Measurements from ENCODE around the gene MAMSTR.

MAMSTR gene

DNA sequence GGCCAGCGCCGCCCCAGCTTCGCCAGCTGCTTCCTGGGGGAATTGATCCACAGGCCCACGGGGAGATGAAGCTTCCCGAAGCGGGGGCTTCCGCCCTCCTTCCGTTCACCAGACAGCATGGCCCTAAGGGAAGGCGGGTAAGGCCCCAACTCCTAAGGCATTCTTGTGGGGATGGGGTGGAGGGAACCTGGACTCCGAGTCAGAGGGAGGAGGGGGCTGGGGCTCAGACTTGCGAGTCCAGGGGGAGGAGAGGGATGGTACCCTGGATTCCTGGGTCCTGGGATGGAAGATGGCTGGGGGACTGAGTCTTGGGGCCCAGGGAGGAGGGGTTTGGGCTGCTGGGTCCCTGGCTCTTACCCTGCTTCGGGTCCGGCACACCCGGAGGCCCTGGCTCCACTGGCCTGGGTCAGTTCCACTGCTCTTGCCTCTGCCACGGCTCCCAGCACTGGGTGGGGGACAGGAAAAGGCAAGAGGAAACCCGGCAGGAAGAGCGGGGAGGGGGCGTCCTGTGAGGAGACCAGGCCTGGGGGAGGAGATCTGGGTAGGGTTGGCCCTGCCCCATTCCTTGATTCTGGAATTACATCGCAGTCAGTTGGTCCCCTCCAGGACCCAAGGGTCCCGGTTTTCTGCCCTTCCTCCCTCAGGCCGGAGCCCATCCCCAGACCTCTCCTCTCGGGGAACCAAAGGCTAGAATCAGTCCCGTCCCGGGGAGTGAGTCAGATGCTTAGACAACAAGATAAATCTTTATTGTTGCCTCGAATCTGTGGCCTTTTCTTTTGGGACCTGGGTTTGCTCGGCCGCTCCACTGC is 20.8 kb upstream of the MAMSTR start, which contains the start of gene RASIP1:
TSS of gene RASIP1 (minus strand) at position 447 of the 809 bp plus-strand sequence. CDS start at position 119, 328 bp downstream.
- Histone ChIP-seq H3K27ac (peak within 1 kb of the TSS; percentile 62 to 98 (median 86); a peak in 21 of 22 replicates), H3K9me3 (replicated peaks in 1 of 11) (no peaks in the 10 kb centered on the region), H3K4me2 (peak within 1 kb of the TSS; percentile 98 to 100 (median 100)), H3K4me1 (peaks cover 34 to 56% (median 42%) of the 10 kb centered on the region in 10 experiments), H3K4me3 (peak within 1 kb of the TSS; percentile 67 to 86 (median 82)), H3K9ac (peak within 1 kb of the TSS; percentile 75 to 98 (median 85)), H3K36me3 (peaks cover 0 to 37% (median 10%) of the 10 kb centered on the region in 11 experiments; a peak in 19 of 22 replicates), H4K20me1 (peaks cover 0 to 22% (median 4%) of the 10 kb centered on the region in 11 experiments; a peak in 8 of 22 replicates), H3K27me3 (no peaks in the 10 kb centered on the region)
- no peak for TF ChIP-seq Cebpa-rat (IDR thresholded peaks at IDR 0.05)

DNA sequence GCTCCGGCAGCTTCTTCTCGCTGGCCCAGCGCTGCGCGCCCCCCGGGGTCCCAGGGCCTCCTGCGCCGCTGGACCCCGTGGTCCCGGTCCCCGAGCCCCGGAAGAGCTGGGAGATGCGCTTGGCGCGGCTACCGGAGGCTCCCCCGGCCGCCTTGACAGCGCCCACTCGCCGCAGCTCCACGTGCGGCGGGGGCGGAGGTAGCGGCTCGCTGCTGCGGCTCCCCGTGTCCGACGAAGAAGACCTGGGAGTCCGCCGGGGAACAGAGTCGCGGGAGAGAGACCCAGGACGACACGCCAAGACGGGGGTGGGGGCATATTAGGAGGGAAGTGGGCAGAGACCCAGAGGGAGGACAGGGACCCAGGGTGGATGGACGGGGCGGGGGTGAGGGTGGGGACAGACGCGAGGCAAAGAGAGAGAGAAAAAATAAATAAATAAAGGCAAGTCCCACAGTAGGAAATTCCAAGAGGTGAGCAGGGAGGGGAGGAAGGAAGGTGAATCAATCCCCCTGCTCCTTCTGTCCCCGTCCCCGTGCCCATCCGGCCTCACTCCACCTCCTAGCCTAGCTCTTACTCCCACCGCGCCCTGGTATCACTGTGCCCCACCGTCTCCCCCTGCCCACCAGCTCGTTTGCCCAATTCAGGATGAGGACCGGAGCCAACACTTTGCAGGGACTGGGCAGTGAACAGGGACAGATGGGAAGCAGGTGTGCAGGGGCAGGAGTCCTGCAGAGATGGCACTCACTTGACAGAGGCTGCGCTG is 20.1 kb upstream of the MAMSTR start:
- peak overlapping the region; percentile 98 to 100 (median 100) for H3K4me2 ChIP-seq
- H3K27ac ChIP-seq = peak overlapping the region; percentile 62 to 98 (median 86); a peak in 21 of 22 replicates
- H3K9ac ChIP-seq = peak overlapping the region; percentile 75 to 98 (median 85)

GRCh38 chr19:48738557-48739403 is 19.3 kb upstream of the MAMSTR start:
- no peaks in the 10 kb centered on the region for H3K27me3 ChIP-seq
- no peaks in the 10 kb centered on the region for H3K9me3 ChIP-seq (replicated peaks in 1 of 11)
- peak overlapping the region; percentile 98 to 100 (median 100) for H3K4me2 ChIP-seq
- H3K36me3 ChIP-seq = peaks cover 0 to 53% (median 24%) of the 10 kb centered on the region in 11 experiments; a peak in 21 of 22 replicates
- H3K27ac ChIP-seq = peak overlapping the region; percentile 62 to 98 (median 86); a peak in 21 of 22 replicates
- peak overlapping the region; percentile 75 to 98 (median 85) for H3K9ac ChIP-seq
- peaks cover 0 to 22% (median 6%) of the 10 kb centered on the region in 11 experiments; a peak in 8 of 22 replicates for H4K20me1 ChIP-seq
- H3K4me1 ChIP-seq = peaks cover 34 to 48% (median 42%) of the 10 kb centered on the region in 10 experiments
- peak overlapping the region; percentile 67 to 86 (median 82) for H3K4me3 ChIP-seq
- no peak for TF ChIP-seq Cebpa-rat (IDR thresholded peaks at IDR 0.05)

More for the DNA sequence above, 20.1 kb upstream of the MAMSTR start:
- H3K9me3 ChIP-seq (replicated peaks in 1 of 11) = no peaks in the 10 kb centered on the region
- no peak for TF ChIP-seq Cebpa-rat (IDR thresholded peaks at IDR 0.05)
- peaks cover 0 to 45% (median 18%) of the 10 kb centered on the region in 11 experiments; a peak in 21 of 22 replicates for H3K36me3 ChIP-seq
- H3K4me1 ChIP-seq = peaks cover 34 to 51% (median 42%) of the 10 kb centered on the region in 10 experiments
- peak overlapping the region; percentile 67 to 86 (median 82) for H3K4me3 ChIP-seq
- H4K20me1 ChIP-seq = peaks cover 0 to 22% (median 6%) of the 10 kb centered on the region in 11 experiments; a peak in 8 of 22 replicates
- H3K27me3 ChIP-seq = no peaks in the 10 kb centered on the region

DNA sequence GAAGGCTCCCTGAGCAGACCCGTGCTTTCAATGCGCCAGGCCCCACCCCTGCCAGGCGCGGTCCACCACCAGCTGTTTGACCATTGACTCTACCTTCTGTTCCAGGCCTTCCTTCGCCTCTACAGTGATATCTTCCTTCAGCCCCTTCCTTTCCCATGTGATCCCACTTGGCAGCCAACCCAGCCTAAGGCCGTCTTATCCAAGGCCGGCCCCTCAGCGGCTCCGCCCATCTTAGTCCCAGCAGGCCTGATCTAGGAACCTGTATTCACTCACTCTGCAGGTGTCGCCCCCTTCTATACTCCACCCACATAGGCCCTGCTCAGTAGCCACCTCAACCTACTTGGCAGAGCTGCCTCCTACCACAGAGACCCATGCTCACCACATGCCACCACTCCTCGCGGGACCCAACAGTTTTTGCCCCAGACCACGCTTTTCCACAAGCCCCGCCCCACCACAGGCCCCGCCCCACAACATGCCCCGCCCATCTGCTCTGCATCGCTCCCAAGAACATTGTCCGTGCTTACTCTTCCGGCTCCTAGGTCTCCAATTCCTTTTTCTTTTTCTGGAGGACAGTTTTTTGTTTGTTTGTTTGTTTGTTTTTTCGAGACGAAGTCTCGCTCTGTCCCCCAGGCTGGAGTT is 18.0 kb upstream of the MAMSTR start:
- peaks cover 0 to 22% (median 6%) of the 10 kb centered on the region in 11 experiments; a peak in 8 of 22 replicates for H4K20me1 ChIP-seq
- H3K36me3 ChIP-seq = peaks cover 0 to 57% (median 31%) of the 10 kb centered on the region in 11 experiments; a peak in 21 of 22 replicates
- H3K9ac ChIP-seq = no peak overlapping the region
- no peak overlapping the region for H3K27ac ChIP-seq
- no peaks in the 10 kb centered on the region for H3K9me3 ChIP-seq (replicated peaks in 1 of 11)
- no peaks in the 10 kb centered on the region for H3K27me3 ChIP-seq
- TF ChIP-seq Cebpa-rat (IDR thresholded peaks at IDR 0.05) = no peak
- no peak overlapping the region for H3K4me3 ChIP-seq
- H3K4me2 ChIP-seq = peak overlapping the region in 7 of 11 experiments; percentile 68 to 86 (median 78); a peak in 10 of 22 replicates
- peaks cover 34 to 48% (median 42%) of the 10 kb centered on the region in 10 experiments for H3K4me1 ChIP-seq

GRCh38 chr19:48735031-48735615 is 15.6 kb upstream of the MAMSTR start:
- H3K27ac ChIP-seq = no peak overlapping the region
- peaks cover 12 to 25% (median 18%) of the 10 kb centered on the region in 10 experiments for H3K4me1 ChIP-seq
- no peak overlapping the region for H3K9ac ChIP-seq
- H3K4me2 ChIP-seq = no peak overlapping the region
- H3K9me3 ChIP-seq (replicated peaks in 1 of 11) = peaks cover 0 to 18% (median 14%) of the 10 kb centered on the region in 11 experiments; a peak in 19 of 22 replicates
- peaks cover 0 to 22% (median 6%) of the 10 kb centered on the region in 11 experiments; a peak in 8 of 22 replicates for H4K20me1 ChIP-seq
- H3K36me3 ChIP-seq = peaks cover 5 to 80% (median 53%) of the 10 kb centered on the region in 11 experiments
- no peak overlapping the region for H3K4me3 ChIP-seq
- H3K27me3 ChIP-seq = no peaks in the 10 kb centered on the region
- no peak for TF ChIP-seq Cebpa-rat (IDR thresholded peaks at IDR 0.05)

DNA sequence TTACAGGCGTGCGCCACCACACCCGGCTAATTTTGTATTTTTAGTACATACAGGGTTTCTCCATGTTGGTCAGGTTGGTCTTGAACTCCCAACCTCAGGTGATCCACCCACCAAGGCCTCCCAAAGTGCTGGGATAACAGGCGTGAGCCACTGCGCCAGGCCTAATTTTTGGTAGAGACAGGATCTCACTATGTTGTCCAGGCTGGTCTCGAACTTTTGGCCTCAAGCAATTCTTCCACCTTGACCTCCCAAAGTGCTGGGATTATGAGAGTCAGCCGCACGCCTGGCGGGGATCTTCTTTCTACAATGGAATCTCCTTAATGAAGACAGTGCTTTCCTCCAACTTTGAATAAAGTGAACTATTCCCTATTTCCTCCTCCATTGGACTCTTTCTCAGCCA is 15.1 kb upstream of the MAMSTR start:
- Histone ChIP-seq H3K9me3 (replicated peaks in 1 of 11) (peaks cover 0 to 23% (median 18%) of the 10 kb centered on the region in 11 experiments; a peak in 19 of 22 replicates), H3K4me3 (no peak overlapping the region), H3K9ac (no peak overlapping the region), H3K36me3 (peaks cover 5 to 85% (median 58%) of the 10 kb centered on the region in 11 experiments), H3K27me3 (no peaks in the 10 kb centered on the region), H3K27ac (no peak overlapping the region), H3K4me1 (peaks cover 8 to 20% (median 13%) of the 10 kb centered on the region in 10 experiments; a peak in 18 of 20 replicates), H3K4me2 (no peak overlapping the region), H4K20me1 (peaks cover 0 to 22% (median 6%) of the 10 kb centered on the region in 11 experiments; a peak in 8 of 22 replicates)
- TF ChIP-seq Cebpa-rat (IDR thresholded peaks at IDR 0.05) = no peak

- TF ChIP-seq Cebpa-rat (IDR thresholded peaks at IDR 0.05) = no peak
- no peak overlapping the region for H3K9ac ChIP-seq
- no peak overlapping the region for H3K4me3 ChIP-seq
- H3K4me2 ChIP-seq = no peak overlapping the region
- H3K36me3 ChIP-seq = peaks cover 5 to 98% (median 89%) of the 10 kb centered on the region in 11 experiments
- no peaks in the 10 kb centered on the region for H3K27me3 ChIP-seq
- no peak overlapping the region for H3K27ac ChIP-seq
- H3K9me3 ChIP-seq (replicated peaks in 1 of 11) = peaks cover 17 to 54% (median 50%) of the 10 kb centered on the region in 11 experiments
- H4K20me1 ChIP-seq = peaks cover 0 to 3% (median under 1%) of the 10 kb centered on the region in 11 experiments; a peak in 7 of 22 replicates
- peaks cover 6 to 10% (median 8%) of the 10 kb centered on the region in 10 experiments for H3K4me1 ChIP-seq
These were observed 11.9 kb upstream of the MAMSTR start for GRCh38 chr19:48731452-48731851.

All from BLaER1 treated with 17β-estradiol and CSF1 and Interleukin-3, amounts not matched to agents 10 nM and 100 nM (cell line).